Lung microvascular endothelial cell (primary cell): ENCODE data around the gene MCF2L. TPM values are rescaled to one million over a fixed set of nuclear protein-coding genes. Genes with fewer than 3 reads are reported as not detected.

ENCODE experiments used
- DNase-seq, 2 donors: peaks; one replicate each; pipeline versions ENCODE4 v3.0.0 to v3.0.0-alpha.2; 2010; ENCODE audit warnings: low read depth in 2 of 2
- total RNA-seq: library from RNA; depleted of rRNA; stranded (reverse); fragments of >200 nt; gene quantifications from 2 replicates; pipeline ENCODE4 v1.2.1, GENCODE V29; 2014

Gene MCF2L
- total RNA-seq, 1 donor from 2014 or later, result 10.9 TPM

DNA sequence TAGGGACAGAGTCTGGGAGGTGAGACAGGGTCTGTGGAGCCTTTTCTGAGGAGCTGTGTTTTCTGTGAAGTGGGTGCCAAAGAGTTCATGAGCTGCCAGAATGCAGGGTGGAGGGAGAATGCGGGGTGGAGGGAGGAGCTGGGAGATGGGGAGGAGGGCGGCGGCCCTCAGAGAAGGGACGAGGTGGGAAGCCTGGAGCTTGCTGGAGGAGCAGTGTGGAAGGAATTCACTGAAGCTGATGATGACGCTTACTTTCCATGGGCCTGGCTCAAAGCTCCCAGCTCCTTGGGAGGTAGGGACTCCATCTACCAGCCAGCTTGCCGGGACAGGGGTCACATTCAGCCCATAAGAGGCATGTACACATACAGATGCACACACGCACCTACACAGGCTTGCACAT, 62.5 kb downstream of the MCF2L start:
- DNase-seq, result no peak

DNA sequence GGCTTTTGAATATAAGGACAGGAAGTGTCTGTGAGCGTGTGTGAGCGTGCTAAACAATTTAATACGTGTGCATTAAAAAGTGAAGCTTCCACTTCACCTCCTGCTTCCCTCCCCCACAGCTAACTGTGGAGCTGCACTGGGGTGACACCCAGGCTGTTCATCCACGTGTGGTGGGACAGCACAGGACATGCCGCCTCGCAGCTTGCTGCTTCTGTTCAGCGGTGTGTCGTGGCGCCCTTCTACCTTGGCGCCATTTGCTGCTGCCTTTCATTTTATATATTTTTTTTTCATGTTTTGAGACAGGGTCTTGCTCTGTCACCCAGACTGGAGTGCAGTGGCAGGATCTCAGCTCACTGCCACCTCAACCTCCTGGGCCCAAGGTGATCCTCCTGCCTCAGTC, 63.3 kb downstream of the MCF2L start:
- no peak for DNase-seq

DNA sequence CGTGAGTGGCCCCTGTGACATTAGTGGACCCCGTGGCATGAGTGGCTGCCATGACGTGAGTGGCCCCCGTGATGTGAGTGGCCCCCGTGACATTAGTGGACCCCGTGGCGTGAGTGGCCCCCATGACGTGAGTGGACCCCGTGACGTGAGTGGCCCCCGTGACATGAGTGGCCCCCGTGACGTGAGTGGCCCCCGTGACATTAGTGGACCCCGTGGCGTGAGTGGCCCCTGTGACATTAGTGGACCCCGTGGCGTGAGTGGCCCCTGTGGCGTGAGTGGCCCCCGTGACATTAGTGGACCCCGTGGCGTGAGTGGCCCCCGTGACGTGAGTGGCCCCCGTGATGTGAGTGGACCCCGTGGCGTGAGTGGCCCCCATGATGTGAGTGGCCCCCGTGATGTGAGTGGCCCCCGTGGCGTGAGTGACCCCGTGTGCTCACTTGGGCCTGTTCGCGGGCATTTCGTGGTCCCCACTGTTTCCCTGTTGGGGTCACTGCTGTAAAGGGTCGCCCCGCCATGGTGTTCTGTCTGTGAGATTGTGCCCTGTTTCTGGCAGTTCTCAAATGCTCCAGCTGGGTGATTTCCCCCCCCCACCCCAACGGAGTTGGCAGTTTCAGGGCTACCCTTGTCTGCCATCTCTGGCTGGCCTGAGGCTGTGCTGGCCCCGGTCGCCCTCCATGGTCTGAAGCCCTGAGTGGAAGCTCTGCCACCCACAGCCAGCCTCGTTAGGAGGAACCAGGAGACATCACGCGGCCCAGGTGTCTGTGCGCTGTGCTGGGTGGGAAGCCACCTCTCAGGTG, 64.2 kb downstream of the MCF2L start:
- DNase-seq, result no peak

- DNase-seq, result peak; percentile 51 to 72
Measured at GRCh38 chr13:113034451-113035212, 65.6 kb downstream of the MCF2L start.

GRCh38 chr13:113035213-113035800, 66.3 kb downstream of the MCF2L start:
- no peak for DNase-seq

GRCh38 chr13:113036401-113036800, 67.4 kb downstream of the MCF2L start:
- DNase-seq, result no peak

GRCh38 chr13:113040031-113040430, 71.0 kb downstream of the MCF2L start:
- DNase-seq, result no peak

DNA sequence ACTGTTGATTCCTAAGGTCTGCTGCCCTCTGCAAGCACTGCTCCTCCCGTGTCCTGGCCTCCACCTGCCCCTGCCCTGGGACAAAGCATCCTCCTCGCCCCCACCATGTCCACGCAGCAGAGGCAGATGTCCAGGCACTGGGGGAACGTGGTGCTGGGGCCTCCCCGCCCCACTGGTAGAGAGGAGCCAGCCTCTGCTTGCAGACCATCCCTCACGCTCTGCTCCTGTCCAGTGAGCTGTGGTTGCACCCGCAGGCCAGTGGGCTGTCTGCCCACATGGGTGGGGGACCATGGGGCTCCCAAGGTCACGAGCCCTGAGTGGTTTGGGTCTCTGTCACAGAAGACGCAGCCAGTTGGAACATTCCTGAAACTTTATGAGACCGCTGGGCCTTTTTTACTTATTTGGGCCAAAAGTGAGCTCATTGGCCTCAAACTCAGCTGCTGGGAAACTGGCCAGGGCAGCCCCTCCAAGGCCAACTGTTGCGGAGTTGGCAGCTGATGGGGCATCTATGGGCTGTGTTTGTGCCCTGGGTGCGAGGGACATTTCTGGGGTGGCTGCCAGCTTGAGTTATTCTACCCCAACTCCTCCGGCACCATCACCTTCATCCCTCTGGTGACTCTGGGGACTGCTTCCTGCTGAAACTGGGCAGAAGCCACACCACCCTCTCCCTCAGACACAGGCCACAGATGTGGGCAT, 71.7 kb downstream of the MCF2L start:
- no peak for DNase-seq

DNA sequence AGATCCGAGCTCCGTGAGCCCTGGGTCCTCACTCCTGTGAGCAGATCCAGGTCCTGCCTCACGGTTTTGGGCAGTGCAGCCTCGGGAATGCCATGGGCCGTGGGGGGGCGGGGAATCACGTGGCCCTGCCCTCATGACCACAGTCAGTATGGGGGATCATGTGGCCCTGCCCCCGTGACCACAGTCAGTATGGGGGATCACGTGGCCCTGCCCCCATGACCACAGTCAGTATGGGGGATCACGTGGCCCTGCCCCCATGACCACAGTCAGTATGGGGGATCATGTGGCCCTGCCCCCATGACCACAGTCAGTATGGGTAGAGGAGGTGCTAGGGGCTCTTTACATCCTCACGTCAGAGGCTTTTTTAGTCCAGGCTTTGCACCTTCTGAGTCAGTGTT, 72.3 kb downstream of the MCF2L start:
- no peak for DNase-seq

DNA sequence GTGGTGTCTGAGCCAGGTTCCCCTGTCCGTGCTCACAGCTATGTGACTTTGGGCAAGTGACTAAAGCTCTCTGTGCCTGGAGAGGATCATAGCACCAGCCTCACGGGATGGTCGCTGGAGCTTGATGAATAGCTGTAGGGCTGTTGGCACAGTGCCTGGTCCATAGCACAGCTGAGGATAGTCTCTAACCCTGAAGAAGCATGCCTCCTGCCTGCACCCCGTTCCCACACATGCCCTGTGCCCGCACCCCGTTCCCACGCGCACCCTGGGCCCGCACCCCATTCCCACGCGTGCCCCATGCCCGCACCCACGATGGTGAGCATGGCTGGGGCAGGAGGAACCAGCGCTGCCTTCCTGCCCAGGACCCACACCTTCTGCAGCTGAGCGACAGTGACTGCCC, 72.9 kb downstream of the MCF2L start:
- DNase-seq, result no peak

DNA sequence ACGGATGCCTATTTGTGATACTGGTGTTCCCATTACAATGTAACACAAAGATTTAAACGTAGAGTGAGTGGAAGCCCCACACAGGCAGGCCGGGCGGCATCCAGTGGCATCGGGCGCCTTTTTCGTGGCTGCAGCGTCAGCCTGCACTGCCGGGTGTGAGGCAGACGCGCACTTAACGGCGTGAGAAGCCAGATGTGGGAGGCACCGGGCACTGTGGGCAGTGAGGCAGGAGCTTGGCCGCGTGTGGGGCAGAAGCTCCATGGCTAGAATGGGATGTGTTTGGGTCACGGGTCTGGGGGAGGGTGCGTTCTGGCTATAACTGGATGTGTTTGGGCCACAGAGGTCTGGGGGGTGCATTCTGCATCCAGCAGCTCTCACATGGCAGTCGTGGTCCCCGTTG, 73.4 kb downstream of the MCF2L start:
- DNase-seq, result no peak

- DNase-seq, result no peak
Measured at GRCh38 chr13:113043001-113043630, 74.1 kb downstream of the MCF2L start.

DNA sequence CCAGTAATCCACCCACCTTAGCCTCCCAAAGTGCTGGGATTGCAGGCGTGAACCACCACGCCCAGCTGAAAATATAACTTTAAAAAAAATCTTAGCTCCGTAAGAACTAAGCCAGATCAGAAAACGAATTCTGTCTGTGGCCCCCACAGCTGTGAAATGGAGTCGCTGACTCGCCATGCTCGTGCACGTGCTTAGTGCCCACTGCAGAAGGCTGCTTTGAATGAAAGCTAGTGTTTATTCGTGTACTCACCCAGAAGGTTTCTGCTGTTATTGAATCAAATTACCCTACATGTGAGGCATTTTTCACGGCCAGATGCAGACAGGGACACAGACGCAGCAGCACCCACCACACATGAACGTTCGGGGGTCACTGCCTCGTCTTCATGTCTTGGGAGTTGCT, 74.9 kb downstream of the MCF2L start:
- no peak for DNase-seq

DNA sequence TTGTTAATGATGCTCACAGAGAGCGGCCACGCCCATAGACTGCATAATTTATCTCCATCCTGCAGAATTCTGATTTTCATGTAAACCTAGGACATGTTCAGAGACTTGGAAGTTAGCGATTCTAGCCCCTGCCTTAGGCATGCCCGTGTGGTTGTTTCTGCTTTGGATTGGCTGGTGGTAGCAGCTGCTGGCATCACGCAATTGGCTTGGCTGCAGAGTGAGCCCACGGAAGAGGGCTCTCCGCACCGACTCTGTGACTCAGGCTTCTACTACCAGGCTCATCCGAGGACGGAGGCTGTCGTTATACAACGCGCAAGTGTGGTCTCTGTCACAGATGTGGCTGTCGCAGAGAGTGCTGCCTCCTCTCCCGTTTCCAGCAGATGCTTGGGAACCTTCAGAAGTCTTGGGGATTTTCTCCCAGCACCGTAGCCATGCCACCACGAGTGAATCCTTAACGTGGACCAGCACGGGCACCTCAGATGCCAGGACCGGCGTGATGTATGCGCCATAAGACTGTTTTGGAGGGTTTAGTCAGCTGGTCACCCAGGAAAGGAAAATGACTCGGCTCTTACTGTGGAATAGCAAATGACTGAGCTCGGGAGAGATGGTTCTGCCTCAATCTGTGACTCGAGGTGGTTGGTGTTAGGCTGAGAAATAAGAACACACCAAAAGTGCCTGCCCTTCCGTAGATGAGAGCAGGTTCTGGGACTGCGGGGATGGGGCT, 75.5 kb downstream of the MCF2L start:
- no peak for DNase-seq

DNA sequence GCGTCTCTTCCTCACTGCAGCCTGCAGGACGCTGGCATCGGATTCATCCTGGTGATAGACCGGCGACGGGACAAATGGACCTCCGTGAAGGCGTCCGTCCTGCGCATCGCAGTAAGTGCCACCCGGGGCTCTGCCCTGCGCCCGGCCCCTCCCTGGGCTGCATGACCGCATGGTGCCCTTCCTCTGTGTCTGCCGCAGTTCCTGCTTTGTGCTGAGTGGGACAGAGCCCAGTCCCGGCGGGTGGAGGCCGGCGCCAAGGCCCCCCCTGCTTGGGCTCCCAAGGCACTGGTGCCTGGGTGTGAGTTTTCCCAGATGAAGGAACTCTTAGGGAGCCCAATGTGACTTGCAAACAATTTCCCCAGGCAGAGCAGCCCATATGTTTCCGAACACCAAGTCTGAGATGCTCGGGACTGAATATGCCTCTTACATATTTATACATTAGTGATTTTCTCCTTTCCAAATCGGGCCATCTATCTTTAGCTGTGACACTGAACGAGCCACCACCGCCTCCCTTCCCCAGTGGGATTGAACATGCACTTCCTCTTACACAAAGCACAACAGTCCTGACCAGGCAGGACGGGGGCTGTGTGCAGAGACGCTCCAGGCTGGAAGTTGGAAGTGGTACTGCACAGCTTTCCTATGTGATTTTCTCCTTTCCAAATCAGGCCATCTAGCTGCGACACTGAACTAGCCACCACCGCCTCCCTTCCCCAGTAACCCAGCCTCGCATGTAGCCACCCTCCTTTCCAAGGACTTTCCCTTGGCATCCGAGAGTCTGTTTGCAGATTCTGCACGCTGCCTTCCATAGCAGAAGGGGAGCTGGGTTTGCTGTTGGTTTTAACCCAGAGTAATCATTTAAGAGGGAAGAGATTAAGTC, 76.5 kb downstream of the MCF2L start:
- no peak for DNase-seq

DNA sequence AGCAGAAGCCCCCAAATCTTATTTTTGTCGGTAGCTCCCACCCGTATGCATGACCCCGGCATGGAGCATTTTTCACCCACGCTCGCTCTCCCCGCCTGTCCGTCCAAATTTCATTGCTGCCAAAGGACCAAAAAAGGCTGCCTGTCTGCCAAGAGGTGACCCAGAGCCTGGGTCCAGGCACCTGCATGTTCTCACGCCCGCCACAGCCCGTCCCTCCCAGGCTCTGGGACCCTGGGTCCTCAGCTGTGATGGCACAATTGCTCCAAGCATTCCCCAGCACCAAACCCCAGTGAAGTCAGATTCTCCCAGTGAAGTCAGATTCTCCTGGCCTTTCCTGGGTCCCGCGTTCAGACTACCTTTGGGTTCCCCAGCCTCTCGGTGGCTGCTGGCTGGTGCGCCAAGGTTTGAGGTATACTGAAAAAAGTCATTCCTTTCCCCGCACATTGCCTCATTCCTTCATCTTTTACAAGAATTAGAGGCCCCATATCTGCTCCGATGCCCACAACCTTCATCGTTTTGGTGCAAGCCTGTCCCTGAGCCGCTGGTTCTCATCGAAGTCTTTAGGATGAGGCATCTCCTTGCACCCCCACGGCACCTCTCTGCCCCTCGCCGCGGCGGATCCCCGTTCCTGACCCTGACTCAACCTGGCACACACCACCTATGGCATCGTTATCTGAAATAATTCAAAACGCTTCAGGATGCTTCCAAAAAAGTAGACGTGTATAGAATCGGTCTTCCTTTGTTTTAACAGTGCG, 77.3 kb downstream of the MCF2L start:
- no peak for DNase-seq

DNA sequence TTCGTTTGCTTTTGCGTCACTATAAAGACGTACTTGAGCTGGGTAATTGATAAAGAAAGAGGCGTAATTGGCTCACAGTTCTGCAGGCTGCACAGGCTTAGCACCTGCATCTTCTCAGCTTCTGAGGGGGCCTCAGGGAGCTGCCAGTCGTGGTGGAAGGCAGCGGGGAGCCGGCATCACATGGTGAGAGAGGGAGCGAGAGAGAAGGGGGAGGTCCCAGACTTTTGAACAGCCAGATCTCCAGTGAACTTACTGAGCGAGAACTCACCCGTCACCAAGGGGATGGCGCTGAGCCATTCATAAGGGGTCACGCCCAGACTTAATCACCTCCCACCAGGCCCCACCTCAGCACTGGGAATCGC, 77.8 kb downstream of the MCF2L start:
- no peak for DNase-seq

GRCh38 chr13:113047587-113047986, 78.6 kb downstream of the MCF2L start:
- DNase-seq, result no peak

GRCh38 chr13:113048766-113049165, 79.8 kb downstream of the MCF2L start:
- no peak for DNase-seq
